HG02610 (cell line): ENCODE results near the gene BDH1.

ENCODE experiments used
- ATAC-seq: cut with Tn5 transposase; IDR thresholded peaks from one replicate; pipeline ENCODE4 v1.9.1; 2021; ENCODE audit warnings: mild to moderate bottlenecking, moderate library complexity; ENCODE audit not compliant: unreplicated experiment

Gene BDH1

DNA sequence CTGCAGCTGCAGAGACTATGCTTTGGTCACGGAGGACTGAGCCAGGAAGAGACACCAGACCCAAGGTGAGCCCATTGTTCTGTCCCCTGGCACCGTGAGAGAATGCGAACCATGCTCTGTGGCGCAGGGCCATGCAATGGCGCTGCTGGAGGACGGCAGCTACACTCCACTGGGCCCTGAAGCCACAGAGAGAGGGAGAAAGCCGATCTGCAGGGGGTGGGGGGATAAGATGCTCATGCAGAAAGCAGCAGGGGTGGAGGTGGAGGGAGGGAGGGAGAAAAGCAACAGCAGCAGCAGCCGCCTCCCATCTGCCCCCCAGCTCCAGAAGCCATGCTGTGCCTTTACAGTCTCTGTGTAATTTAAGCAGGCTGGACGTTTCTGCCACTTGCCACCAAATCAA is 5.3 kb downstream of the BDH1 start:
- ATAC-seq = no peak

DNA sequence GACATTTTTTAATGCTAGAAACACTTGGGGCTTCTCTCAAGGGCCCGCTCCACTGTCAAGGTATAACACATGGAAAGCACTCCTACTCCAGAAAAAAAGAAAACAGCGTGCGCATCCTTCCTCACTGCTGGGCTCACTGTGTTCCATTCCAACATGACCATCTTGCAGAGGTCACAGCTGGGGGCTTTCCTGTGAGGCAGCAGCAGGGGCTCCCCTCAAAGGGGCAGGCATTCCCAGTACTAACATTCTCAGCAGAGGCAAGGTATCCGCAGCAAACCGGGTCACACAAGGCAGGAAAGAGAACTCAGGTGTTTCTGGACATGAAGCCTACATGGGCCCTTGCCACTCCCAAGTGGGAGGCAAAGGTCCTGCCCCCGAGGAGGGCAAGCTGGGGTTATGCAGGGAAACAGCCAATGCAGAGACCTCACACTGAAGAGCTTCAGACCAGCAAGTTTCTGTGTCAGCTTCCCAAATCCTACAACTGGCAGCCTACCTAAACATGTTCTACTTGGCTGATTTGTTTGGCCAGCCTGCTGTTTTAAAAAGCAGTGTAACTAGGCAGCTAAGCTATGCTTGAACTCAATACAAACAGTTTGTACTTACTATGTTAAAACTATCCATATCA is 6.4 kb downstream of the BDH1 start:
- ATAC-seq = no peak

DNA sequence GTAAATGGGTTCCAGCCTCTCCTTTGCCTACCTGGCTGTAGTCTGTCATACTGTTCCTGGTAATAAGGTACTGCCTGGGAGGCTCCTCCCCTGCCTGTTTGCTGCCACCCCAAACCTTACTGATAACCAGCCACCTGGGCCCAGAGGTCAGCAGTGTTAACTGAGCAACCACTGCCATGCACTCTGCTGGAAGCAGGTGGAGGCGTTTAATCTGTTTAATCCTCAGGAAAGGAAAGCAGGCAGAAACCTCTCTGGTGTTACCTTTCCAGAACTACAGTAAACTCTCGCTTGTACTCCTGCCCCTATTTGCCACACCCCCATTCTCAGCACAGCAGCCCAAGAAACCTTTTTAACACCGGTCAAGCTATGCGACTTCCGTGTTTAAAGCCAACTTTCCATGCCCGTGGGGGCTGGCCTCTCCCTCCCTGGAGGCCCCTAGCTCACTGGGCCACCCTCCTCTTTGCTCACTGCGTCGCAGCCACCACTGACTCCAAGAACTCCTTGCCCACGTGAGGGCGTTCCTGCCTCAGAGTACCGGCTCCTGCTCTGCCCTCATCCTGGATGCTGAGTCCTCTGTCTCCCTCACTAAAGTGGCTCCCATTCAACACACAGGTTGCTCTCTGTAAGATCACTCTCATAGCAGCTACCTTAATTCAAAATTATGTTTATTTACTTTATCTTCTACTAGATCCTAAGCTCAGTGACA is 8.3 kb downstream of the BDH1 start:
- ATAC-seq = no peak

DNA sequence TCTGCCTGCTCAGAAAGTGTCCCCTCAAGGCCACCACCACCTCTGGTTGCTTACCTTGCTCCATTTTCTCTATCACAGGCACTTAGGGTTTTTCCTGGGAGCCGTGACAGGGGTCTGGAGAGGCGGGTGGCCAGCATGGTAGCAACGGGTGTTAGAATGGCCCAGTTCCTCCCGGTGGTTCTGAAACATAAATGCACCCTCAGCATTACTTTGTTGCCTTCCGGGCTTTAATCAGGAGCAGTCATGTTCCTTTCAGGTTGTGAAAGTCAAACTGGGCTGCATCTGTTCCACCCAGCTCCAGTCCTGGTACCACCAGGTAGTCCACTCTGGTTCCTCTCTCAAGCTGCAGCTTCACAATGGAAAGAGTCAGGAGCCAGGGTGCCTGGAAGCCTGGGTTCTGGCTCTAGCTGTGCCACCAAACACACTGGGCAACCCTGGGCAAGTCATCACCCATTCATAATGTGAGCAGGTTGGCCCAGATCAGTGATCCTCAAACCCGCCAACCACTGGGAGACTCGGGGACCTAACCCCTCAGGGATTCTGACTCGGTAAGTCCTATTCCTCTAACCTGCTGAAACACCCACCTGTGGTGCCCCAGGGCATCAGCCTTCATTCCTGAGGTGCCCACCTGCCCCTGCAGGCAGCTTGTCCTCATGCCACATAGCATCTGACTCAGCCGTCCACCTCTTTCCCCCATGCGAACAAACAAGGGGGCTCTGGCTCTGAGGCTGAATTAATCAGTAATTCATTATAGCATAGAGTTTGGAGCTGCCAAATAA is 9.3 kb downstream of the BDH1 start:
- ATAC-seq = no peak

DNA sequence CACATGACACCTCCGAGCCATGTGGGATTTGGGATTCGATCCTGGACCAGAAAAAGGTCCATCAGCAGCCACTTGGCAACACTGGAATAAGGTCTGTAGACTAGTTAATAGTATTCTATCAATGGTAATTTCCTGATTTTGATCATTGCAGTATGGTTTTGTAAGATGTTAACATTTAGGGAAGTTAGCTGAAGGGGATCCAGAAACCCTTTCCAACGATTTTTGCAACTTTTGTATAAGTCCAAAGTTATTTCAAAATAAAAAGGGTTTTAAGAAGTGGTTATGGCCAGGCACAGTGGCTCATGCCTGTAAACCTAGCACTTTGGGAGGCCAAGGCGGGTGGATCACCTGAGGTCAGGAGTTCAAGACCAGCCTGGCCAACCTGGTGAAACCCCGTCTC is 10.2 kb downstream of the BDH1 start:
- no peak for ATAC-seq

DNA sequence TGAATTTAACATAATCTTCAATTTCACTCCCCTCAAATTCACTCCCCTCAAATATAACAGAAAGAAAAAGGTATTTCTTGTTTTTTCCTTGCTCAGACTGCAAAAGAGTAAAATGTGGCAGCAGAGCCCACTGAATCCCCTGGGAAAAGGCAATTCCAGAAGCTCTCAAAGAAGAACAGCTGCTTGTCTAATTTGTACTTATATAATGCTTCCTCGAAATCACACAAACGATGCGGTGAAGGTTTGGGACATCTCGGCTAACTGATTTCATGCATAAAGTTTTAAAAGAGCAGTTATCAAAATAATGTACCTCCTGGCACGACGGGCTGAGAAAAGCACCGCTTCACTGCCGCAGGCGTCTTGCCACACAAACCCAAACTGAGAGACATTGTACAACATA is 10.7 kb downstream of the BDH1 start:
- no peak for ATAC-seq

DNA sequence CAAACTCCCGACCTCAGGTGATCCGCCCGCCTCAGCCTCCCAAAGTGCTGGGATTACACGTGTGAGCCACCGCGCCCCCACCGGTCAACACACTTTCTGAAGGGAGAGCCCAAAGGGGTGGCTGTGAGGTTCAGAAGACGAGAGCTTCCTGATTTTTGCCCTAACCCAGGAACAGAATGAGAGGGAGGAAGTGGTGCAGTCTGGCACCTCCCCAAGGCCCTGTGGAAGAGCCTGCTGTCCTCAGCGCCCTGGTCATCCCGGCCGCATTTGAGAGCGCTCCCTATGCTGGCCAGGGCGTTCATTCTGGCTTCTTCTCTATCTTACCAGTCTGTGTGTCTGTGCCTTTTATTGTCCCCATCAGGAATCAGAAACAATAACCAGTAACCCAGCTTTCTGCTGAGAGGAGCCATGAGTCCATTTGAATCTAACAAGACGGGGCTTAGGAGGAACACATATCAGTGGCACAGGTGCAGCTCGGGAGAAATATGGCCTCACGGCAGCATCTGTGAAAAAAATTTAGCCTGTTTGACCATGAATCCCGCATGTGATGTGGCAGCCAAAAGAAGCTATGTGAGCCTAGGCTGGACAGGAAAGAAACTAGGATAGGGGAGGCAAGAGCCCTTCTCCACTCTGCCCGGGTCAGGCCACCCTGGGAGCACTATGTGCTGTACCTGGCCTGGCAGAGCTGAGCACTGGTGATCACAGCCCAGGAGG is 12.9 kb downstream of the BDH1 start:
- ATAC-seq = no peak

DNA sequence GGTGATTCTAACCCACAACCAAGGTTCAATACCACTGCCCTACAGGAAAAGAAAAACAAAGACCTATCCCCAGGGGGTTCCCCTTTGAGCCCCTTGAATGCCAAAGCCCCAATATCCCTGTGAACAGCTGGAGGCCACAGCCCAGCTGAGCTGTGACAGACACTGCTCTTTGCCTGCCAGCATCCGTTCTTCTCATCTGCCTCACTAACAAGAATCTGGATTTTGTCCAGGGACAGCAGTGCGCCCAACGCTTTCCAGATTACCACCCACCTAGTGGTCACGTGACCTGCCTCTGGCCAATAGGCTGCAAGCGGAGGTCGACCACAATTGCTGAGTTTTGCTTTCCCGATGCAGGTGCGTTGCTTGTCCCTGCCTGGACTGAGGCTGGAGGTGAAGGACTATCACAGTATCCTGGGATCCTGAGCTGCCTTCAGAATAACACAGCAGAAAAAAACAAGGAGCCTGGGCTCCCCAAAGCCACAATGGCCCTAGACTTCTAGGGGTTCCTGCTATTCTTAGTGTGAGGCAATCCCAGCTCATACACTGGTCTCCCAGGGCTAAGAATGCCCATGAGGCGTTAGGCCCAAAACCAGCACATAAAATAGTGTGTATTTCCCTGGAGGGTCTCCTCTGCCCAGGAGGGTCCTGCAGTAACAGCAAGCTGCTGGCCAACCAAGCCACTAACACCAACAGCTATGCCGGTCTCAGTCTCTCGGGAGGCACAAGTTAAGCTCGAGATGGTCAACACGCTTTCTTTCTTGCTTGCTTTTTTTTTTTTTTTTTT is 13.8 kb downstream of the BDH1 start:
- ATAC-seq = no peak

DNA sequence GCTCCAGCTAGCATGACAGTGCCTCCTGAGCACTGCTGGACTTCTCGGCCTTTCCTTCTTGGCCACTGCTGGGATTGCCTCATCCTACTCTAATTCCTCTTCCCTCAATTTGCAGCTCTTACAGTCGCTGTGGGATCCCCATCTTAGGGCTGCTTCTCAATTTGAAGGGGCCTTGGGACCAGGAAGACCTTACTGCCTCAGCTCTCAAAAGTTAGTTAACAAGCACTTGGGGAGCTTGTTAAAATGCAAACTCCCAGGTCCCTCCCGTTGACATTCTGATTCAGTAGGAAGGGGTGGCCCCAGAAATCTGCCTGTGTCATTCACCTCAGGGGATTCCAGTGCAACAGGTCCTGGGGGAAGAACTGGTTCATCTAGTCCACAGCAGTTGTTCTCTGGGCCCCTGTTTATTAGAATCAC is 14.8 kb downstream of the BDH1 start:
- no peak for ATAC-seq

DNA sequence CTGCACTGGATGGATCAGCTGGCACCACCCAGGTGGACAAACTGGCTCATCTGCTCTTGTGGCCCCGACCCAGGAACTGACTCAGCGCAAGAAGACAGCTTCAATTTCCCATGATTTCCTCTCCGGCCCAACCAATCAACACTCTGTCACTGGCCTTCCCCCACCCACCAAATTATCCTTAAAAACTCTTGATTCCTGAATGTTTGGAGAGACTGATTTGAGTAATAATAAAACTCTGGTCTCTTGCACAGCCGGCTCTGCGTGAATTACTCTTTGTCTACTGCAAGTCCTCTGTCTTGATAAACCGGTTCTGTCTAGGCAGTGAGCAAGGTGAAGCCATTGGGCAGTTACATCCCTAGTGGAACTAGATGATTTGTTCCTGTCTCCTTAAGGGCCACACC is 16.1 kb downstream of the BDH1 start:
- ATAC-seq = no peak

DNA sequence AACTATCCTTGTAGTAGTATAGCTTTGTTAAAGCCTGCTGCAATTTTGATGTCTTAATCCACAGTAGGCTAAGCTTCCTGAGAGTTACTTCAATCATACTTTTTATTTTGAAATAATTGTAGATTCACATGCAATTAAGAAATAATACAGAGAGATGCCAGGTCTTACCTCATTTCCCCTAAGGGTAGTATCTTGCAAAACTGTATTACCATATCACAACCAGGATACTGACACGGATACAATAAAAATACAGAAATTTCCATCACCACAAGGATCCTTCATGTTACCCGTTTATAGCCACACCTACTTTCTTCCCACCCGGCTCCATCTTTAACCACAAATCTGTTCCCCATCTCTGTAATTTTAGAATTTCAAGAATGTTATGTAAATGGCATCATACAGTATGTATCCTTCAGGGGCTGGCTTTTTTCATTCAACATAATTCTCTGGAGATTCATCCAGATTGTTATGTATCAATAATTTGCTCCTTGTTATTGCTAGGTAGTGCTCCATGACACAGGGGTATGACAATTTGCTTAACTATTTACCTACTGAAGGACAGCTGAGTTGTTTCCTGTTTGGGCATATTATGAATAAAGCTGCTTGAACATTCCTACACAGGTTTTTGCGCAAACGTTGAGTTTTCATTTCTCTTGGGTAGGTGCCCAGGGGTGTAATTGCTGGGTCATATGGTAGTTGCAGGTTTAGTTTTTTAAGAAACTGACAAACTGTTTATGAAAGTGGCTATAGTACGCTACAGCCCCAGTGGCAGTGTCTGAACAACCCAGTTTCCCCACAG is 21.6 kb downstream of the BDH1 start:
- ATAC-seq = no peak

DNA sequence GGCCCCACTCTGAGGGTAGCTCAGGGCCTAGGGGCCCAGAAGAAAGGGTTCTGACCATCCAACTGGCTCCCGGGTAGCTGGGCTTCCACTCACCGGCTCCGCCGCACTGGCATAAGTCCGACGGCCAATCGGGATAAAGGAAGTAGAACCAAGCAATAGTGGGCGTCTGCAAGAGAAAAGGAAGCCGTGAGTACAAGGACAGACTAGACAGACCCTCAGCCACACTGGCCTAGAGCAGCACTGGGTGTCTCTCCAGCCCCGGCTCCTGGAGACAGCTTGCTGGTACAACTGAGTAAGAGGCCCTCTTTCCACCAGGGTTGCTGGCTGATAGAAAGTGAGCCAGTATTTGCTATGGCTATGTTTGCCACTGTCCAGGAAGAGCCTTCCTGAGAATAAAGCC is 22.4 kb downstream of the BDH1 start:
- no peak for ATAC-seq

DNA sequence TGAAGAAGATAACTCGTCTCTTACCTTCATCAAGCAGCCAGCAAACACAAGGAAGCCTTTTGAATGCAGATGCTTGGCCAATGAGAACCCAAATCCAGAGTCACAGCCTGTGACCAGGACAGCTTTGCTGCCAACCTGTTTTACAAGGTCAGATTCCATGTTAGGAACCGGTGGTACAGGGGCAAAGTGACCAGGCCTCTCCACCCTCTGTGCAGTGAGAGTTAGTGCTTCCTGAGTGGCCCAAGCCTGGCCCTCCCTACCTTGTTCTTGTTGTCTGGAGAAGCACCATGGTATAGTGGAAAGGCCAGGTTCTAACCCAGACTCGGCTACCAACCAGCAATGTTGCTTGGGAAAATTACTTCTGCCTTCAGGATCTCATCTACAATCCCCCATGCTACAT is 23.4 kb downstream of the BDH1 start:
- no peak for ATAC-seq

DNA sequence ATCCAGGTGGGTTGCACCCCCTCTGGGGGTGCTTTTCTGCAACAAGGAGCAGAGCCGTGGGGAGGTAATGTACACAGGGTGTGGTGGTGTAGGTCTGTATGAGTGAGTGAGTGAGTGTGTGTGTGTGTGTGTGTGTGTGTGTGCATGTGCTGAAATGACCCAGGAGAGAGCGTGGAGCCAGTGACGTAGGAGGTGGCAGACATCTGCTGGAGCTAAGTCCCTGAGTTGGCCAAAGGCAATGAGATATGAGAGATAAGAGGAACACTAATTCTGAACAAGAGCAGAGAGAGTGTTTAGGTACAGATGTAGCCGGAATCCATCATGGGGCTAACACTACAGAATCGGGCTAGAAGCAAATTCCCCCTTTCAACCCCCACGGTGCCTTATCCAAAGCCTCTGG is 27.6 kb downstream of the BDH1 start:
- ATAC-seq = no peak

DNA sequence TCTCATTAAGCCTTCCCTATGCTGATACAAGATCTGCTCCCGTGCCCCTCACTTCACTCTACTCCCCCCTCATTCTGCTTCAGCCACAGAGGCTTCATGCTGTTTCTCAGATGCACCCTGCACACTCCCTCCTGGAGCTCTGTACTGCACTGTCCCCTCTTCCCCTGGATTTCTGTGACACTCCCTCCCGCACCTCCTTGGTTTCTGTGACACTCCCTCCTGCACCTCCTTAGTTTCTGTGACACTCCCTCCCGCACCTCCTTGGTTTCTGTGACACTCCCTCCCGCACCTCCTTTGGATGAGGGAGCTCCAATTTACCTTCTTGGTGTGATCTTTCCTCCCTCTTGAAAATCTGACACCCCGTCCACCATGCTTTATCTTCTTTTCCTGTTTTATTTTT is 28.2 kb downstream of the BDH1 start:
- ATAC-seq = no peak

DNA sequence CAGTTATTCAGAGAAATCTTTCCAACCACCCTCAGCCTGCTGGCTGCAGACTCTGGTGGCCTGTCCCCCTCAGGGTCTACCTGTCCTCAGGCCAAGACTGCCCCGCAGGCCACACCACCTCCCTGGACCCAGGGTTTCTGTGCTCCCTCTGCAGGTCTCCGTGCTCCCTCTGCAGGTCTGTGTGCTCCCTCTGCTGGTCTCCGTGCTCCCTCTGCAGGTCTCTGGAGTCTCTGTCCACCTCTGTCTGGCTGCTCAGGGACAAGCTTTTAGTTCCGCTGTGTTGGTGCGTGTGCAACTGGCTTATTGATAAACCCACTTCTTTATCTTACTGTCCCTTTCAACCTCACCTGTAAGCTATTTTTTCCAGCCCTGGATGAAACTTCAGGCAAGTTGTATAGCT is 30.1 kb downstream of the BDH1 start:
- ATAC-seq = no peak

DNA sequence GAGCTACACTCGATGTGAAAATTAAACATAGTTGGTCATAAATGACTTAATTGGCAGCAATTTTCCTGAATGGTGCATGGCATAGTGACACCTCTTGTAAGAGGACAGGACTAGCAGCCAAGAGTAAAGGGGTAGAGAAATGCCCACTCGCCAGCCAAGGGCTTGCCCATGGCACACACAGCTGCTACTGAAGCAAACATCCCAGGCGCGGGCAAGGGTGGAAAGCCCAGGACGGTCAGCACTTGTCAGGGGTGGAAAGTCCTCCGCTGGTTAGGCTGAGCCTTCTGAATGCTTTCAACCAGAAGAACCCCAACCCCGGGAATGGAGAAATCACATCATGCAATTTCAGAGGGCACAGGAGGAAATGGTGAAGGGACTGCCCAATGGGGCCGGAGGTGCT is 31.6 kb downstream of the BDH1 start:
- no peak for ATAC-seq

DNA sequence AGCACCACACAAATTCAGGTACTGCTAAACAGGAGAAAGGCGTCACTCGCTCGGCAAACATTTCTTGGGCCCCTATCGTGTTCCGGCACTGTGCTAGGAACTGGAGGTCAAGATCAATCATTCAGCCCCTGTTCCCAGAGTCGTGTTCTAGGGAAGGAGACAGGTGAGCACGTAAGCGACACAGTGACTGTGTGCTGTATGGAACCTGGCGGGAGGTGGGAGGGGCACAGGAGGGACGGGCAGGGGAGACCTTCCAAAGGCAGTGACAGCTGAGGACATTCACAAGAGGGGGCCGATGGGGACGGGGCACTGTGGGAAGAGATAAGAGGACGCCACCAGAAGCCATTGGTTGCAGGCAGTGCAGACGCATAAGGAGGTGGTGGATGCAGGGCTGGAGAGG is 32.2 kb downstream of the BDH1 start:
- ATAC-seq = no peak

DNA sequence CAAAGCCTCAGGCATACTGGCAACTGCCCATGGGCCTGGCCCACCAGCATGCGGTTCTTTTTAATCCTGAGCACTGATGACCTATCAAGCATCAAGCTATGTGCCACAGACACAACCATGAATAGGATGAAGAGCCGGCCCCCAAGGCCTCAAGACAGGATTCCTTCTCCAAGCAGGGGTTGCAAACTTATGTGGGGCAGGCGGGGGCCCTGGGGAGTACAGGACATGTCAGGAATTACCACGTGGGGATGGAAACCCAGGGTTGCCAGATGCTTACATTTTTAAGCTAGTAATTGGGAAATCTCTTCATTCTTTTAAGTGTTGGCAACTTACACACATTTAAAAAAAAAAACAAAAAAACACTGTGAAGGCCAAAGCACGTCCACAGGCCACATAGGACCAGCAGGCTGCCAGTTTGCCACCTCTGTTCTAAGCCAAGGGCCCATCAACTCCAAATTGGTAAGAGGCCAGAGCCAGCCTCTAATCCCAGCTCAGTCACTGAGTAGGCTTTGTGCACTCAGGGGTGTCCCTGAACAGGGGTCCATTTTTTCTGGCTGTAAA is 32.8 kb downstream of the BDH1 start:
- ATAC-seq = no peak
